HTR-8/SVneo (cell line): ENCODE results near the gene FAM72C.
"Not testable (repeated sequence)": the region's sequence is repeated elsewhere in the genome, so short reads cannot be mapped to it uniquely, and the experiment has no call there.

ENCODE experiments used
- DNase-seq: peaks from one replicate; pipeline ENCODE4 v3.0.0; 2011; ENCODE audit warnings: low spot score, mixed read lengths; ENCODE audit not compliant: insufficient read length
- FAIRE-seq: peaks from 2 replicates; lab custom pipeline; 2011; peaks lifted over from hg19 to GRCh38; lab: Jason Lieb, UNC

FAM72C gene

DNA sequence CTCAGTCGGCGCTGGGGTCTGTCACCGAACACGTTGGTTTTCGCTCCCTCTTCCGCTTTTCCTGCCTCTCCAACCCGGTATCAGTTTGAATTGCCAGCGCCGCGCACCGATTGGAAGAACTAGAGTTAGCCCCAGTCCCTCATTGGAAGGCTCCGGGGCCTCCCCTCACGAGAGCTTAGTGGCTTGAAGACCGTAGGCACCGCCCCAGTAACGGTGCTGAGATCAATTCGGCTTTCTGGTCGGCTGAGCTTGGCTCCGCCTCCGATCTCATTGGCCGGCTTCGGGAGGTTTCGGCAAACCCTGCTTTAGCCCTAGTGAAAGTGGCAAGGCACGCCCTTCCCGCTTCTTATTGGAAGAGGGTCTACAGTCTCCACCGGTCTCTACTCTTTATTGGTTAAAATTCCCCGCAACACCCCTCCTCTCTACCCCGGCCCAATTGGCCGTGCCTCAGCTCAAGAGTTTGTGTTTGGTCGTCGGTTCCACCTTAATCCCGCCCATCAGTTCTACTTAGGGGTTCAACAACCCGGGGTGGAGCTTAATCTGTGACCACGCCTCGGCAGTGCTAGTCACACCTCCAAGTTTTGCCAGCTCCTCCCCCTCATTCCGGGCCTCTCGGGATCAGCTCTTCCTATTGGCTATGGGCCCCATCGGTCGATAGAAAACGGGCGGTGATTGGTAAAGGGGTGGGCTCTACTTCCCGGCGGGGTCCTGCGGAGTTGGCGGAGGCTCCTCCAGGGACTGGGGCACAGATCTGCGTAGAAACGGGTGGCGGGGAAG lies at the start of gene FAM72C:
FAM72C (minus strand) TSS at position 63 of the 777 bp plus-strand sequence. CDS start 845 bp downstream, outside the sequence.
- not testable (repeated sequence) for DNase-seq, FAIRE-seq

DNA sequence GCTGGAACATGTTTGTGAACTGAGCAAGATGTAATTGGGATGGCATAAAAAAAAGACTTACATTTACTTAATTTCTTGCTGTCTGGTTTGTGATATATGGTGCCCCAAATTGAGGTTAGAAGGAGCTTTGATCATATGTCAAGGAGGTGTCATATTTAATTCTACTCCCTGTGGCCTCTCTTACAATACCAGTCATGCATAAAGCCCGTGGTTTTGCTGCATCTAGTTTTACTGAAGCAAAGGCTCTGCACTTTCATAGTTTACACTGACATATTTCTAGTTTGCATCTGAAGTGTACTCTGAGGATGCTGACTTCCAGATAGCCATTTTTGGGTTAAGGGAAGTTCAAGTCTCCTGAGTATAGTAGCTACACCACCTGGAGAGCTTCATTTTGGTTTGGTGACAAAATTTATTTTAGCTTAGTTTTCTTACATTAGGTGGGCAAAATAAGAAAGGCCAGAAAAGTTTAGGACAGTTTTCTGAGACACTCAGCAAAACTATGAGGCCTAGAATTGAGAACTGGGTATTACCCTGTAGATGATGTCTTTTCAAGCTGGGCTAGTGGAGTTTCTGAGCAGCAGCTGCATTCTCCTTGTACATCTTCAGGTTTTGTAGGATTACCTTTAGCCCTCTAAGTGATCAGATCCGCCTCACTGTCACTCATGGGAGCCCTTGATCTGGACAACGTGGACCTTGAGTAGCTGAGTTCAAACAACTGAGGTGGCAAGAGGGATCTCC lies 48.4 kb upstream of the FAM72C start:
- DNase-seq, FAIRE-seq: not testable (repeated sequence)

DNA sequence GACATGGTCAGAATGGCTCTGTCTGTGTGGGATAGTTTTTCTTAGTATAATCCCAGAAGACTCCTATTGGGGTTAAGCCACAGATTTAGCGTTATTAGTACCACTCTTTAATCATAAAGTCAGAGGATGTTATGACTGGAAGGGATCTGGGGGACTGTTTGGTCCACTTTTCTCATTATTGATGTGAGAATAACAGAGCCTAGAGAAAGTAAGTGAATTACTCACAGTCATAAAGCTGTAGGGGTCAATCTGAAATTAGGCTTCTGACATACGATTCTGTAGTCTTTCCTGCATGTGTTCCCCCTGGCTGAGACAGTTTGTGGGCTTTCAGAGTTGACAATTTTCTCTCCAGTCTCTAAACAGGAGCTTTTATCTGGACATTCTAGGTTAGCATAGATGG lies 47.3 kb upstream of the FAM72C start:
- FAIRE-seq, DNase-seq: not testable (repeated sequence)

DNA sequence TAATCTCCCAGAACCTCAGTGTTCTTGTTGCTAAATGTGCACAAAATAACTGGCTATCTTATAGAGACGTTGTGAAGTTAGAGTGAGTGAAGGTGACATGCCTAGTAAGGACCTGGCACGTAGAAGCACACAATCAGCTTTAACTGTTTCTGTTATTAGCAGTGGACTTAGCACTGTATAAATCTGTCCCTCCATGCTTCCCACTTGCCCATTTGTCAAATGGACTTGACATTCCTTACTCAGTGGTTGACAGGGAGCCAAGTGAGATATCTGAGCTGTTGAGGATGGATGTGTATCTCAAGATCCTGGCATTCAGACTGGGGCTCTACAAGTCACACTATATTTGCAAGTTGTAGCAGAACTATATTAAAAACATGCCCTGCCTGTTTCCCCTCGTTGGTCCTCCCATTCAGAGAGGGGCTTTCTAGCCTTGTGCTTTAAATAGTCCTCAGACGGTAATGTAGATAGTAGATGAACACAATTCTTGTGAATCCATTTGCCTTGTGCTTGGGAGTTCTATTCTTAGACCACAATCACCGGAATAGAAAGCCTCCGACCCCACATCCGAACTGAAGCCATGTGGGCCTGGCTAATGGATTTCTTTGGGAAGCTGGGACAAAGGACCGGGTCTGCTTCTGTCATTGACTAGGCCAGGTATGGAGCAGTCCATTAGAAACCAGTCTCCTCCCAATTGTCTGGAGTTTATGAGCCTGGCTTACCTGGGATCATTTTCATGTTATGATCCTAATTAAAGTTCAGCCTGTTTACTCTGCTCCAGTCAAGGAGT lies 43.6 kb upstream of the FAM72C start:
- FAIRE-seq, DNase-seq: not testable (repeated sequence)

DNA sequence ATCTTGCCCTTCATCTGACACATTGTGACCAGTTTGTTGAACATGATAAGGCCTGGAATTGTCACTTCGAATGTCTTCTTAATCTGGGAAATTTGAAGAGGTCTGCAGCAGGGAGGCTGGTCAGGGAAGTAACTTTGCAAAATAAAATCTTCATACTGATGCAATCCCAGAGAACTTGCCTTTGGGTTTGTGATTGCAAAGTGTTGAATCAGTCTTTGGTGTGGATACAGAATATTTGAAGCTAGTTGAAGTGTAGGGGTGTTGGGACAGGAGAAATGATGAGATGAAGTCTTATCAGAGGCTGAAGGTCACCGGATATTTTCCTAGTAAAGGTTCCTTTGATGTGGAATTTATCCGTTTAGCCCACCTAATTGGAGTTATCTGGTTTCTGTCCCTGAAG lies 42.7 kb upstream of the FAM72C start:
- DNase-seq, FAIRE-seq: not testable (repeated sequence)

DNA sequence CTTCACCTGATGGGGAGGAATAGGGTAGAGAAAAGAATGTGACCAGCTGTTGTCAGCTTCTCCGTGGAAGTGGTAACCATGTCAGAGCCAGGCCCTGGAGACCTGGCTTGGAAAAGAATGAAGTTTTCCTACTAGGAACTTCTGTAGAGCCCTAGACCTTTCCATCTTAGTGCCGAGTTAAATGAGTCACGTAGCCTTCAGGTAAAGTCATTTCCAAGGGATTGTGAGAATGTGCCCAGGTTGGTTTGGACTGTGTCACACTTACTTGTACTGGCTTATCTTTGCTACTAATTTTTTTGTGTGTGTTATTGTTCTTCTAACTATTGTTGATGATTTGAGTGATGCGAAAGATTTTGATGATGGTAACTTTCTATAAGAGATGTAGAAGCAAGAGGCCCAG lies 42.3 kb upstream of the FAM72C start:
- not testable (repeated sequence) for FAIRE-seq

DNA sequence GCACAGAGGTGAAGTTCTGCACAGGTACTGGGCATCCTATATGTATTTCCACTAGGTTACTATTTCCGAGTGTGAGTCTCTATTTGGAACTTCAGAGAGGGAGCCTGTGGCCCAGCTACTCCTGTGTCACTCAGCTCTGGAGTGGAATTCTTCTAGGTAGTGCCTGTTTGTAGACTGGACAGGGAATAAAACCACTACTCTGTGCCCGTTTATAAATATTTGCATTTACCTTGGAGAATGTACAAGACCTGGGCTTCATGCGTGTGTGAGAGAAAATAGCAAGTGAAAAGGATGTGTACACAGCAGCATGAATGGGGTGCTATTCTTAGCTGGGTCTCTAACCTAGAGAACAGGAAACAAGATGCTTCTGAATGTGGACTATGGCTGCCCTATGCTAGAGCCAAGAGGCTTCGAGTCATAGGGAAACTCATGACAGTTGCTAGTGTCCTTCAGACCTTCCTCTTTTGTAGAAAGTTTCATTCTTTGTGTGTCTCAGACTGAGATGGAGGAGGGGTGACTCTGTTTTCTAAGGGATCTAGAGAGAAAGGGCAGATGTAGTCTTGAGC lies 40.5 kb upstream of the FAM72C start:
- not testable (repeated sequence) for DNase-seq, FAIRE-seq

More for the DNA sequence above, 42.3 kb upstream of the FAM72C start:
- DNase-seq = not testable (repeated sequence)

DNA sequence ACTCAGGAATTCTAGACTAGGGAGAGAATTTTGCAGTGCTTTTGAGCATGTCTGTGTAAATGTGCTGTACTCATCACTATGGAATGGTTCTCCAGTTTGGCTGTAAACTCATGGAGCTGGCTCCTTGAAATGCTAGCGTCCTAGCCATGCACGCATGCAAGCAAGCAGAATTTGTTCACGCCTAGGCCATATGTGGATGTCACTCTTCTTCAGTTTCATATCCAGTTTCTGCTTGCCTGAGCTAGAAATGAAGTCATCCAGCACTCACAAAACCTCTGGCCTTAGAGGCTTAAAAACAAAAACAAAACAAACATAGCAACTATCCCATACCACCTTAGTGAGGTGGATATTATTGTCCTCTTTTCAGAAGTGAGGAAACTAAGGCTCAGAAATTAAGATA lies 37.6 kb upstream of the FAM72C start:
- FAIRE-seq, DNase-seq: not testable (repeated sequence)

DNA sequence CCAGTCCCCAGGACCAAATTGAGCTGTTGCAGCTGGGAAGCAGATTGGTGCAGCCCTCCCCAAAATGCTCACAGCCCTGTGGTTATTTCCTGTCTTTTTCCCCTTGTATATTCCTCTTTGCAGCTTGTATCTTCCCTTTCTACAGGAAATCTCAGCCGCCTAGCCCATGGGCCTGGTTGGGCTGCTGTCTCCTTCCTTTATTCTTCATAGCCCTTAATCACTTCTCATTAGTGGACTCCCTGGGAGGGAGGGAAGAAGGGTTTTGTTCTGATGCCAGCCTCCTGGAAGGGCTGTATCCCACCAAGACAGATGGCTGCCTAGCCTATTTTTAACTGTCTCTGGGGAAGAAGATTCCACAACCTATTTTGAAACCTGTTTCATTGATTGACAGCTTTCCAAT lies 32.5 kb upstream of the FAM72C start:
- FAIRE-seq, DNase-seq: not testable (repeated sequence)

DNA sequence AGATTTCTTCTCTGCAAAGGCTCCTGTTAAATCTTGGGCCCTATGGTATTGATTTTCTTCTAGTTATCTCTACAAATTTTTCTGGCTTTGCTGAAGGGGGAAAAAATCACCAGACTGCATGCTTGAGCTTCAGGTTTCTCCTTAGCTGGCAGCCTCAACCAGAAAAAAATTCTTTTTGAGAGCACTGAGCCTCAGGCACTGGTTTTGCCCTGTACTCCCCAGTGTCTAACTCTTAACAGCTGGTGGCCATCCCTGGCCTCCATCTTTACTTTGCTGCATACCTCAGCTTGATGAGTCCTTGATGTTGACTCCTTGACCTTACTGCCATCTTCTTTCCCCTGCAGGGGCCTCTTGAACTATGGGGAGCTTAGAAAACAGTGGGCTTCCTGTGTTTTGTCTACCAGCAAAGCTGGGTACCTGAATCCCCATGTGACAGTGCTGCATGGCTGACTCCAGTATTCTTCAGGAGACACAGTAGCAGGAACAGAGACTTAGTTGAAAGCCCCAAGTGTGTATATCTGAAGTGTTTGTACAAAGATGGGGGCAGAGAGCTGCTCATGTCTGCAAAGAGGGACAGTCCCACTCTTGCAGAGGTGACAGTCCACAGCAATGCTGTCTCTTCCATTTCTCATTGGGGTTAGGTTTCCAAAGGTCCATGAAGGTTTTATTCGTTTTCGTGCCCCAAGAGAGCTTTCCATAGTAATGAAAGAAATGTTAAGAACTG lies 31.7 kb upstream of the FAM72C start:
- FAIRE-seq, DNase-seq: not testable (repeated sequence)

DNA sequence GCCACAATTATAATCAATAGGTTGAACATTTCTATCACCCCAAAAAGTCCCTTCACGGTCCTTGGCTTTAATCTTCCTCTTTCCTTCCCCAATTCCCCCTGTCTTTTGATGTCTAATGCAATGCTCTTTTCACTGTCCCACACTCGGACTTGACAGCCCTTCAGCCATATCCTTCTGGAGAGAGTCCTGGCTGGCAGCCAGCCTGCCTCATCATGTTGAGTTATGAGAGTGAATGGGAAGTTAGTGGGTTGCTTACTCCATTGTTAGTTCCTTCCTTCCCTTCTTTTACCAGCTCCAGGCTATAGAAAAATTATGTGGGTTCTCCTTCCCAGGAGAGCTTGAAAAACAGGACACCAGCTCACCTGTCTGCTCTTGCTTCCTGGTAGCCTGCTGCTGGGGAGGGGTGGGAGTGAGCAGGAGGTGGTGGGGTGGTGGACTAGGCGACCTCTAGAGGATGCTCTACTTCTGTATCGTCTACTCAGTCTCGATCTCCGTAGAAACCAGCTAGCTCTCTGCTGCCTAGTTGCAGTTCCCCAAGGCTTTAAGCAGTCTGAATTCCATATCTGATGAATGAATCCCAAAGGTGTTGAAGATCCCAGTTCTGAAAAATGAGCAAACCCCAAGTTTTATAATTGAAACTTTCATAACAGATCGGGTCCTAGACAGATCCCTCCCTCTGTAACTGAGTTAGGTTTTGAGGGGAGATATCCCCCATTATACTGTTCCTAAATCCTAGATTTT lies 30.5 kb upstream of the FAM72C start:
- not testable (repeated sequence) for FAIRE-seq, DNase-seq

DNA sequence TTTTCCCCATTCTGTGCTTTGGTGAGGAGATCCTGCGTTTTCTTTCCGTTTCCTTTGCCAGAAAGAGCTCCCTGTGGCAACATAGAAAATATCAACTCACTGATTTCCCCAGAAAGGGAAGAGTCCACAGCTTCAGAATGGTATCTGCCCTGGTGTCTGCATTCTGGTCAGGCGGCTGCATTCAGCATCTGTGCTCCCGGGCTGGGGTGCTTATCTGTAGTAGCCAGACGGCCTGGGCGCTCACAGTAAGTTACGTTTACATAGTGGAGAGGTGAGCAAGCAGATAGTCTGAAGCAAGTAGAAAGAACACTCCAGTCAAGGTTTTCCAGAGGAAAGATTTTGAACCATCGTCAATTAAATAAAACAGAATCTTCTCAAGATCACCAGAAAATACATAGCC lies 29.3 kb upstream of the FAM72C start:
- DNase-seq, FAIRE-seq: not testable (repeated sequence)

DNA sequence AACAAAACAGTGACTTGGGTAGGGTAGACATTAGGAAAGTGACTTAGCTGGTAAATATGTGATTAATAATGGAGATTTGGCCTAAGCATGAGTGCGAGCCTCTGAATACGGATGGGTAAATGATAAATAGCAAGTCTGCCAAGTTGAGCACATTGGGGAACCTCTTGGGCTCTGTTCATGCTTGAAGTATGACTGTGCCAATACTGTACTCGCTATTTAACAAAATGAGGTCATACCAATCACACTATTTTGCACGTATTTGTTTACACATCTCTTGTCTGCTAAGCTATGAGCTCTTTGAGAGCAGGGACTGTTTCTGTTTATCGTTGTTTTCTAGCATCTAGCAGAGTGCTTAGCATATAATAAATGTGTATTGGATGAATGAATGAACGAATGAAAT lies 24.2 kb upstream of the FAM72C start:
- not testable (repeated sequence) for FAIRE-seq, DNase-seq

DNA sequence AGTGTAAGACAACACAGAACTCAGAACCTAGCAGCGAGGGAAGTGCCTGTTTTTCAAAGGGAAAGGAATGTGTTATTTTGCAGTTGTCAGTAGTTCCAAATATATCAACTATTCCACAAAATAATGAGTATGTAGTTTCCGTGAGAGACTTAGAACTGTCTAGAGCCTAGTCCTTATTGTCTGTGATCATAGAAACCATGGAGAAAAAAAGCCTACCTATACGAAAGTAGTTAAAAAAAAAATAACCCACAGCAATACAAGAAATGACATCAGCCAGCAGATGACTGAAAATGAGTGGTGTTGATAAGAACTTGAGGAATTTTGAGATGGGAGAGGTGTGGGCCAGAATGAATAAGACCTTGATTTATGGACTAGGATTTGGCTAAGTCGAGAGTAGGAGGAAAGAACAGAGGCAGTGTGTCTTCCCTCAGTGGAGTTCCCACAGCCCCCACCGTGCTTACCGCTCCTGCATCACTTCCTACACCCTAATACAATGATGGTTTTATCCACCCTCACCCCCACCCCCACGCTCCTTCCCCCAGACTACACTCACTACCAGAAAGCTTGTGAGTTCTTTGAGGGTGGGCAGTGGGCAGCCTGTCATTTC lies 21.6 kb upstream of the FAM72C start:
- not testable (repeated sequence) for FAIRE-seq, DNase-seq

DNA sequence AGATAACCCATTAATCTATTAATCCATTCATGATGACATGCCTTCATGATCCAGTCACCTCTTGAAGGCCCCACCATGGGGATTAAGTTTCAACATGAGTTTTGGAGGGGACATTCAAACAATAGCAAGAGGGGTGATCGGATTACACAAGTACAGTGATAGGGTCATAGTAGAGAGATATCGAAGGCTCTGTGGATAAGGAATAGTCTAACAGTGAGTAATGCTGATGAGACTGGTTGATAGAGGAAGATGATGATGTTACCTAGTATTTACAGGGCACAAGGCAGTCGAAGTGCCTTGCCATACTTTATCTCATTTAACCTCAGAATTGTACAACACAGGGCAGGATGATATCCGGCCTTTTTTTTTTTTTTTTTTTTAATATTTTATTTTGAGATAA lies 18.9 kb upstream of the FAM72C start:
- DNase-seq, FAIRE-seq: not testable (repeated sequence)

DNA sequence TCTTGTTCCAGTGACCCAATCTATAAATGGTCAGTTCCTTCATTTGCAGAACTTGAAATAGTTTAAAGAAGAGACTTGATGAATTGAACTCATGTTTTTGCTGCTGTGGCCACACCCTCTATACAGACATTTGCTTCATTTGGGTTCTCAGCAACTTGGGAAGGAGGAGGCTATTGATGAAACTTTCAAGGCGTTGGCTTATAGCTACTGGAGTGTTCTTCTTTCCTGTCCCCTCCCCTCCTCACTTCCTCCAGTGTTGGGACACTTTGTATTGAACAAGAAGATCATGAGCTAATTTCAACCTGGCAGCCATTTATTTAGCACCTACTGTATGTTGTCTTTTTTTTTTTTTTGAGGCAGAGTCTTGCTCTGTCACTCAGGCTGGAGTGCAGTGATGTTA lies 17.9 kb upstream of the FAM72C start:
- not testable (repeated sequence) for DNase-seq, FAIRE-seq

DNA sequence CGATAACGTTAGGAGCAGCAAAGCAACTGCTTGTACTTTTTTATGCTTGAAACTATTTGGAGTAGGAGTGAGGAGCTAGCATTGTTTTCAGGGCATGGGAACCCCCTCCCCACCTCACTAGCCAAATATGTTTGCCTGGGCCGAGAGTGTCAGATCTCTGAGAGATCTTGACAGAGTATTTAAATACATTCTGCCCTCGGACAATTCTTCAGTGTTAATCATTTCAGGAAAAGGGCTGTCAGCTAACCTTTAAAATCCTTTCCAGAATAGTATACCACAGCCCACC lies 17.6 kb upstream of the FAM72C start:
- not testable (repeated sequence) for DNase-seq, FAIRE-seq
